K562 (cell line): ENCODE results near the gene MS4A7. TPM values are rescaled to one million over a fixed set of nuclear protein-coding genes. Genes with fewer than 3 reads are reported as not detected.

ENCODE experiments used
- ATAC-seq: fragments of 200-7000 bp; cut with Tn5 transposase; 3 replicates; pipeline ENCODE4 v1.9.1; 2020; ENCODE audit warnings: moderate library complexity
- BruUV-seq: library from RNA; stranded (reverse); fragments of 400-500 nt; replicated peaks from 2 replicates; lab custom pipeline; 2021; lab: Mats Ljungman, UMichigan
- CTCF ChIA-PET: fragments of 300-600 bp; formaldehyde crosslinking; extraction: SDS; loops from one replicate; lab custom pipeline; 2021; ENCODE audit warnings: low intra/inter-chr PET ratio; lab: Yijun Ruan, JAX
- POLR2A ChIA-PET: fragments of 300-600, 350-650 bp; sonication (Branson Sonifier 250); formaldehyde crosslinking; extraction: SDS; loops from one replicate; lab custom pipeline; 2021; ENCODE audit warnings: antibody characterized with exemption, inconsistent platforms; lab: Yijun Ruan, JAX
- DNase-seq, 4 experiments: peaks; one replicate each; pipeline versions ENCODE4 v3.0.0 to v3.0.0-alpha.2; 2011 to 2018; ENCODE audit warnings: low spot score in 3 of 4, mixed read lengths in 3 of 4; ENCODE audit errors: extremely low read depth in 1 of 4
- FAIRE-seq: peaks from 2 replicates; lab custom pipeline; 2011; peaks lifted over from hg19 to GRCh38; lab: Jason Lieb, UNC
- H2AFZ ChIP-seq: 2 replicates; pipeline ENCODE4 v1.6.0; 2011; ENCODE audit warnings: low read depth, low read length, control low read depth, inconsistent platforms
- H3K27ac ChIP-seq: fragments of 200-600 bp; 3 replicates; pipeline ENCODE4 v1.8.0; 2011; ENCODE audit warnings: low read depth, mild to moderate bottlenecking, control low read depth, inconsistent platforms, low read length, moderate library complexity, mixed read lengths; ENCODE audit errors: extremely low read depth
- H3K27me3 ChIP-seq, 2 experiments: fragments of 300-600 bp in 1 of 2; 2 replicates in 1 of 2; 3 replicates in 1 of 2; pipeline versions ENCODE4 v1.6.0 to v1.8.0; 2011; ENCODE audit warnings: inconsistent platforms in 2 of 2, low read length in 2 of 2, mild to moderate bottlenecking in 1 of 2, mixed read lengths in 1 of 2, moderate library complexity in 1 of 2; ENCODE audit not compliant: control insufficient read depth in 2 of 2, insufficient read depth in 2 of 2
- H3K36me3 ChIP-seq: fragments of 300-600 bp; 3 replicates; pipeline ENCODE4 v1.8.0; 2011; ENCODE audit warnings: mild to moderate bottlenecking, low read length, inconsistent platforms; ENCODE audit not compliant: control insufficient read depth, insufficient read depth
- H3K4me1 ChIP-seq, 2 experiments: fragments of 200-600 bp in 1 of 2; replicated peaks in 1 of 2; 2 replicates in 1 of 2; 3 replicates in 1 of 2; pipeline versions ENCODE4 v1.5.1 to v1.8.0; 2011; ENCODE audit warnings: inconsistent platforms in 2 of 2, low read length in 2 of 2, mild to moderate bottlenecking in 1 of 2, mixed read lengths in 1 of 2, moderate library complexity in 1 of 2; ENCODE audit not compliant: control insufficient read depth in 2 of 2, insufficient read depth in 2 of 2
- H3K4me2 ChIP-seq: 2 replicates; pipeline ENCODE4 v1.6.1; 2011; ENCODE audit warnings: low read length, control low read depth, inconsistent platforms, mixed read lengths; ENCODE audit not compliant: insufficient read depth
- H3K4me3 ChIP-seq: fragments of 200-600 bp; sonication (generic), shearing (Covaris generic); 2 replicates; pipeline ENCODE4 v1.5.1; 2016; ENCODE audit warnings: control low read depth, inconsistent platforms
- H3K79me2 ChIP-seq: fragments of 200-600 bp; 3 replicates; pipeline ENCODE4 v1.8.0; 2011; ENCODE audit warnings: low read length, inconsistent platforms; ENCODE audit not compliant: control insufficient read depth, insufficient read depth
- H3K9ac ChIP-seq, 2 experiments: 2 replicates each; pipeline versions ENCODE4 v1.6.0 to v1.6.1; 2011; ENCODE audit warnings: low read depth in 2 of 2, low read length in 2 of 2, control low read depth in 1 of 2, inconsistent platforms in 1 of 2, mild to moderate bottlenecking in 1 of 2, mixed read lengths in 1 of 2; ENCODE audit not compliant: insufficient read depth in 1 of 2
- H3K9me1 ChIP-seq: one replicate; pipeline ENCODE4 v1.6.0; 2011; ENCODE audit warnings: inconsistent platforms, mild to moderate bottlenecking, low read length, moderate library complexity; ENCODE audit not compliant: control insufficient read depth, insufficient read depth
- H3K9me3 ChIP-seq: replicated peaks from 2 replicates; pipeline ENCODE4 v1.5.1; 2011; ENCODE audit warnings: low read depth, low read length, inconsistent platforms; ENCODE audit not compliant: control insufficient read depth, insufficient read depth
- H4K20me1 ChIP-seq: replicated peaks from 2 replicates; pipeline ENCODE4 v1.6.1; 2011; ENCODE audit warnings: low read length, inconsistent platforms, mixed read lengths; ENCODE audit not compliant: control insufficient read depth, insufficient read depth
- RAD21 ChIP-seq, 2 experiments: fragments of 250-450 bp in 1 of 2; fragments of 450-650 bp in 1 of 2; sonication (Bioruptor Pico) in 1 of 2; formaldehyde crosslinking in 1 of 2; IDR thresholded peaks in 1 of 2; conservative IDR thresholded peaks in 1 of 2; 2 replicates each; pipeline versions ENCODE4 v1.4.0 to v1.8.0; 2020 to 2022; ENCODE audit warnings: mild to moderate bottlenecking in 2 of 2, moderate library complexity in 1 of 2
- RFX7 ChIP-seq: fragments of 250-450 bp; sonication (Bioruptor Pico); IDR thresholded peaks from 2 replicates; pipeline ENCODE4 v1.5.1; 2021; ENCODE audit warnings: mild to moderate bottlenecking
- WGBS: fragments of 100-300 bp; shearing (Covaris generic); methylation state at CpG from one replicate; pipeline ENCODE4 v1.1.6; 2016; ENCODE audit warnings: low coverage, mixed read lengths; ENCODE audit not compliant: insufficient coverage; ENCODE audit errors: missing lambda C conversion rate; 5-methylcytosine and 5-hydroxymethylcytosine counted together
- in situ Hi-C: fragments of 300-500 bp; cut with MboI; formaldehyde crosslinking; loops from 4 replicates; pipeline ENCODE4 v1.15.0; 2018; ENCODE audit warnings: inconsistent platforms, mixed read lengths
- intact Hi-C: fragments of 100-400 bp; cut with micrococcal nuclease; formaldehyde crosslinking; loops from 2 replicates; pipeline ENCODE4 v1.14.2; 2022
- polyA plus RNA-seq, 8 experiments: library from polyadenylated mRNA; depleted of rRNA in 4 of 8; stranded (reverse) in 5 of 8; unstranded in 3 of 8; fragments of >200 nt; fragmentation: Nextera tagmentation in 2 of 8; fragmentation: Illumina TruSeq in 1 of 8; extraction: Ambion mirVana in 2 of 8; extraction: Trizol in 1 of 8; gene quantifications; 2 replicates each; pipeline versions ENCODE4 v1.2.1 to v1.2.3, GENCODE V29; 2011 to 2014; ENCODE audit warnings: inconsistent platforms in 1 of 8, missing spikeins in 1 of 8
- total RNA-seq, 7 experiments: library from RNA; depleted of rRNA in 6 of 7; stranded (reverse); fragments of >200 nt in 6 of 7; fragmentation: Illumina TruSeq in 2 of 7; extraction: Trizol in 2 of 7; gene quantifications; 2 replicates each; pipeline versions ENCODE4 v1.2.1 to v1.2.3, GENCODE V29; 2011 to 2021; ENCODE audit warnings: low replicate concordance in 1 of 7
- TF ChIP-seq, protein P1 (sequence below), 2 experiments: fragments of 250-450 bp in 1 of 2; fragments of 450-650 bp in 1 of 2; sonication (Bioruptor Pico) in 1 of 2; IDR thresholded peaks; 2 replicates each; pipeline versions ENCODE4 v1.6.1 to v1.8.0; 2016 to 2021; ENCODE audit warnings: mild to moderate bottlenecking in 2 of 2, moderate library complexity in 2 of 2, missing compliant biosample characterization in 1 of 2, missing genetic modification characterization in 1 of 2

Gene MS4A7
- total and polyA plus RNA-seq, 9 of the 15 experiments (the other 6 are each of a cell fraction or from before 2014, with no cell fraction given), result not detected

DNA sequence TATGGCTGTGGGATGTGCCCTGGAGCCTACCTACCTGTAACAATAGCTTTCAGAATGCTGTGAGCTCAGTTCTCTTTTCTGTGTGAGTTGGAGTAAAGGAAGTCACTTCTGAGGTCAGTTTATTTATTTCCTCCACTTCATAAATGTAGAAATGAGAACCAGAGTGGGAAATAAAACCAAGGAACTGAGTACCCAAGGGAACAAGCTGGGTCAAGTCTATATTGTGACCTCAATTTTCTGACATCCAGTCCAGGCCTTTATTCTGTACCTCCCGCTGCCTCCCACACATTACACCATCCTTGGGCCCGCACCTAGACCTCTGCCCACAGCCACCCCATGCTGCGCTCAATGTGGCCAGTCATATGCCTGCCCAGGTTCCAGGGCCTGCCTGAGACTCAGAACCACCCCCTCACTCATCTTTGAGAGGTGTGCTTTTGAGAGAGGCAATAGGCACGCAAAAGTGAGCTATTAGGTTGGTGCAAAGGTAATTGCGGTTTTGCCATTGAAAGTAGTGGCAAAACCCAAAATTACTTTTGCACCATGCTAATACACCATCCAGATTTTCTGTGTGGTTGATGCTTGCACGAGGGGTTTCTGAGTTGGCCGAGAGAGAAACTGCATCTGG lies 41.5 kb upstream of the MS4A7 start:
- H3K9ac ChIP-seq, result no peak overlapping the region
- H3K36me3 ChIP-seq, result no peaks in the 10 kb centered on the region
- H3K9me3 ChIP-seq, result no peaks in the 10 kb centered on the region
- H3K79me2 ChIP-seq, result no peaks in the 10 kb centered on the region
- intact Hi-C loops, result loop anchor here (10.0 kb wide), 1 partner anchor 522 kb away; the partner anchor contains the start of gene MRPL16
- no peak overlapping the region for H2AFZ ChIP-seq
- in situ Hi-C loops, result no loop called here
- no peak overlapping the region for H3K4me2 ChIP-seq
- no peak for FAIRE-seq
- no peak overlapping the region for H3K27ac ChIP-seq
- no peak for TF ChIP-seq RAD21 (CRISPR knock-in tag; conservative IDR thresholded peaks at IDR 0.05 in 1 of 2, IDR thresholded peaks at IDR 0.05 in 1 of 2)
- no peak for TF ChIP-seq RFX7 (CRISPR knock-in tag)
- TF ChIP-seq, protein P1, sequence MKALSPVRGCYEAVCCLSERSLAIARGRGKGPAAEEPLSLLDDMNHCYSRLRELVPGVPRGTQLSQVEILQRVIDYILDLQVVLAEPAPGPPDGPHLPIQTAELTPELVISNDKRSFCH (CRISPR knock-in tag; IDR thresholded peaks at IDR 0.05), result no peak
- TF ChIP-seq, protein P1 (tag; IDR thresholded peaks at IDR 0.05), result no peak
- CTCF ChIA-PET, result no interaction called here
- no peaks in the 10 kb centered on the region for H4K20me1 ChIP-seq
- no peak overlapping the region for H3K4me3 ChIP-seq
- no peaks in the 10 kb centered on the region for H3K9me1 ChIP-seq
- no peak for DNase-seq
- no peaks in the 10 kb centered on the region; a peak in 1 of 5 replicates for H3K4me1 ChIP-seq
- POLR2A ChIA-PET, result interaction anchor here (0.7 kb wide), 2 partner anchors 287 to 727 kb away, joined by 3 read pairs; no protein-coding TSS in a partner anchor
- H3K27me3 ChIP-seq, result no peaks in the 10 kb centered on the region
- BruUV-seq, result no TSS peak
- WGBS, result 5% methylated on average over 7 of the region's 7 CpGs
- no peak for ATAC-seq
